PFSK-1 (cell line): Measurements from ENCODE around the gene USP49.

Experiments used
- FOXP2 ChIP-seq: optimal IDR thresholded peaks from 2 replicates; pipeline ENCODE3; 2011; ENCODE audit warnings: borderline replicate concordance, control low read depth, inconsistent platforms; ENCODE audit not compliant: insufficient read depth; ENCODE audit errors: extremely low read length, extremely low read depth
- POLR2AphosphoS5 ChIP-seq: IDR thresholded peaks from 2 replicates; pipeline ENCODE4 v1.6.1; 2012; ENCODE audit warnings: low read depth, mild to moderate bottlenecking, control low read depth, low read length, moderate library complexity
- REST ChIP-seq, 2 experiments: IDR thresholded peaks; 2 replicates each; pipeline versions ENCODE4 v1.6.1 to v1.8.0; 2011 to 2012; ENCODE audit warnings: low read depth in 2 of 2, low read length in 2 of 2, control low read depth in 1 of 2, inconsistent platforms in 1 of 2, mild to moderate bottlenecking in 1 of 2, moderate library complexity in 1 of 2; ENCODE audit not compliant: insufficient read depth in 1 of 2
- SIN3A ChIP-seq: IDR thresholded peaks from 2 replicates; pipeline ENCODE4 v1.6.1; 2012; ENCODE audit warnings: mild to moderate bottlenecking, low read length, moderate library complexity, borderline replicate concordance; ENCODE audit not compliant: insufficient read depth
- TAF1 ChIP-seq: IDR thresholded peaks from 2 replicates; pipeline ENCODE4 v1.6.1; 2012; ENCODE audit warnings: low read length, control low read depth, borderline replicate concordance; ENCODE audit not compliant: insufficient read depth

USP49 gene

GRCh38 chr6:41934278-41935192, 39.4 kb upstream of the USP49 start:
- no peak for TF ChIP-seq REST (IDR thresholded peaks at IDR 0.05; ENCODE audit: insufficient read depth in 1 of 2, low read depth in 2 of 2, low read length in 2 of 2)
- TF ChIP-seq POLR2AphosphoS5 = peak; percentile 13; the same call in 1 of the 2 replicates

GRCh38 chr6:41932378-41932777, 37.2 kb upstream of the USP49 start:
- no peak for TF ChIP-seq POLR2AphosphoS5
- no peak for TF ChIP-seq FOXP2
- TF ChIP-seq REST (IDR thresholded peaks at IDR 0.05; ENCODE audit: insufficient read depth in 1 of 2, low read depth in 2 of 2, low read length in 2 of 2) = no peak
- TF ChIP-seq TAF1 = no peak
- TF ChIP-seq SIN3A = no peak

- no peak for TF ChIP-seq POLR2AphosphoS5
- no peak for TF ChIP-seq SIN3A
- no peak for TF ChIP-seq TAF1
- TF ChIP-seq FOXP2 = no peak
- TF ChIP-seq REST (IDR thresholded peaks at IDR 0.05; ENCODE audit: insufficient read depth in 1 of 2, low read depth in 2 of 2, low read length in 2 of 2) = no peak
These were observed 36.6 kb upstream of the USP49 start for GRCh38 chr6:41931792-41932191.

GRCh38 chr6:41929924-41930323, 34.7 kb upstream of the USP49 start:
- TF ChIP-seq FOXP2 = no peak
- TF ChIP-seq POLR2AphosphoS5 = no peak
- no peak for TF ChIP-seq SIN3A
- no peak for TF ChIP-seq REST (IDR thresholded peaks at IDR 0.05; ENCODE audit: insufficient read depth in 1 of 2, low read depth in 2 of 2, low read length in 2 of 2)
- no peak for TF ChIP-seq TAF1
